ENCODE results near the gene CHCHD1.
"Not testable (repeated sequence)": the region's sequence is repeated elsewhere in the genome, so short reads cannot be mapped to it uniquely, and the experiment has no call there.

CHCHD1 gene

DNA sequence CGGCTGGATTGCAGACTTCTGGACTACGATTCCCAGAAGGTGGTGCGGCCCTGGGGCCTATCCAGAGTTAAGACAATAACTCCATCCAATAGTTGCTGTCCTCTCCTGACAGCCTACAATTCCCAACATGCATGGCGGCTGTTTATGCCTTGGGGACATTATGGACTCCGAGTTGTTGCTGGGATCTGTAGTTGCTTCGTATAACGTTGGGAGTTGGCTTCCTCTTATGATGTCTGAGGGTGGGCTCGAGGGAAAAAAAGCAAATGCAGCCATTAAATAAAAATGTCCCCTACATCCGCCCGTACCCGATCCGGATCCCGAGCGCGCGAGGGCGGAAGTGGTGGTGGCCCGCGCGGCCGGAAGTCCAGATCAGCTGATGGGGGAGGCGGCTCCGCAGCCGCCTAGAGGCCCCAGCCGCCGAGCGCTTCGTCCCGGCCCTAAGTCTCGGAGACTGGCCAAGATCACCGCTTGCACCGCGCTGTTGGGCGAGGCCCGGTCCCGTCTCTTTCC lies 3.4 kb downstream of the CHCHD1 start, which contains the start of gene ZSWIM8:
ZSWIM8 (plus strand) TSS at position 396 of the 510 bp plus-strand sequence. CDS start 273 bp downstream, outside the sequence.
- DNase-seq (ENCODE audit: low read depth in 2 of 2): peak; percentile 97 to 98
- peak within 1 kb of the TSS; percentile 73 to 97 for H3K4me3 ChIP-seq (replicated peaks in 1 of 2; ENCODE audit: low read depth in 2 of 2, low read length in 2 of 2)
- TF ChIP-seq, protein P1, sequence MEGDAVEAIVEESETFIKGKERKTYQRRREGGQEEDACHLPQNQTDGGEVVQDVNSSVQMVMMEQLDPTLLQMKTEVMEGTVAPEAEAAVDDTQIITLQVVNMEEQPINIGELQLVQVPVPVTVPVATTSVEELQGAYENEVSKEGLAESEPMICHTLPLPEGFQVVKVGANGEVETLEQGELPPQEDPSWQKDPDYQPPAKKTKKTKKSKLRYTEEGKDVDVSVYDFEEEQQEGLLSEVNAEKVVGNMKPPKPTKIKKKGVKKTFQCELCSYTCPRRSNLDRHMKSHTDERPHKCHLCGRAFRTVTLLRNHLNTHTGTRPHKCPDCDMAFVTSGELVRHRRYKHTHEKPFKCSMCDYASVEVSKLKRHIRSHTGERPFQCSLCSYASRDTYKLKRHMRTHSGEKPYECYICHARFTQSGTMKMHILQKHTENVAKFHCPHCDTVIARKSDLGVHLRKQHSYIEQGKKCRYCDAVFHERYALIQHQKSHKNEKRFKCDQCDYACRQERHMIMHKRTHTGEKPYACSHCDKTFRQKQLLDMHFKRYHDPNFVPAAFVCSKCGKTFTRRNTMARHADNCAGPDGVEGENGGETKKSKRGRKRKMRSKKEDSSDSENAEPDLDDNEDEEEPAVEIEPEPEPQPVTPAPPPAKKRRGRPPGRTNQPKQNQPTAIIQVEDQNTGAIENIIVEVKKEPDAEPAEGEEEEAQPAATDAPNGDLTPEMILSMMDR (IDR thresholded peaks at IDR 0.05; ENCODE audit: low read depth, low read length): no peak

DNA sequence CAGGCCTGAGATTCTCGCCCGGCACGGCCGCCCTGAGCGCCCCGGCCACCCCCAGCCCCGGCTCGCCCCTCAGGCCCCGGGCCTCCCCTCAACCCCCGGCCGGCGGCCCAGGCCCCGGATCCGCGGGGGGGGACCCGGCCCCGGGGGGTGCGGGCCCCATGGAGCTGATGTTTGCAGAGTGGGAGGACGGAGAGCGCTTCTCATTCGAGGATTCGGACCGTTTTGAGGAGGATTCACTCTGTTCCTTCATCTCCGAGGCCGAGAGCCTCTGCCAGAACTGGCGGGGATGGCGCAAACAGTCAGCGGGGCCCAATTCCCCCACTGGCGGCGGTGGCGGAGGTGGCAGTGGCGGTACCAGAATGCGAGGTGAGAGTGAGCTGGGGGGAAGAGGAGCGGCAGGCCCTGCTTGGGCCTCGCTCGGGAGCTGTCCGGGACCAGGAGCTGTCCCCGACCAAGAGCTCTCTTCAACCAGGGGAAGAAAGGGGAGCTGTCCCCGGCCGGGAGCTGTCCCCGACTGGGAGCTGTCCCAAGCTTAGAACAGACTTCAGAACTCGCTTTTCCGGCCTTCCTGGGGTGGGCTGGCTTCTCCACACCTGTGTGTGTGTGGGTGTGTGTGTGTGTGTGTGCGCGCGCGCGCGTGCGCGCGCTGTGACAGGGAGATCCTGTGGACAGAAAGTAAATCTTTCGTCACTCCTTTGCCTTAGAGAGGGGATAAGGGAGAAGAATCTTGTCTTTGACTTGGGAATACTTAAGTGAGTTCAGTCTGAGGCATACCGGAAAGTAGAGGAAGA lies 4.1 kb downstream of the CHCHD1 start:
- TF ChIP-seq, protein P1 (IDR thresholded peaks at IDR 0.05; ENCODE audit: low read depth, low read length): no peak
- DNase-seq (ENCODE audit: low read depth in 2 of 2): peak; percentile 48 to 49
- H3K4me3 ChIP-seq (replicated peaks in 1 of 2; ENCODE audit: low read depth in 2 of 2, low read length in 2 of 2): peak overlapping the region; percentile 73 to 97

DNA sequence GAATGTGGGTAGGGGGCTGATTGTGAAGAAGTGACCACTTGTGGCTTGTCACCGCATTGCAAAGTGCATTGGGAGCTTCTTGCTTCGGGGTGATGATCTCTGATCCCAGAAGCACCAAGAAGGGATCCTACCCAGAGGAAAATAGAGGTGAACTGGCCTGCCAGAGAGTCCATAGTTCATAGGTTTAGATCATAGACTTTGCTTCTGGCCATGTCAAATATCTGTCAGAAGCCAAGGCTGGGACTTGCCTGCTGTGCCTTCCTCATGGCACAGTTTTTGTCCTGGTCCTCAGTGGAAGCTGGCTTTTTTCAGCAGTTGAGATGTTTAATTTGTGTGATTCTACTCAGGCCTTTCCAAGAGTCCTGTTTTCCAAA lies 4.7 kb downstream of the CHCHD1 start:
- TF ChIP-seq, protein P1 (IDR thresholded peaks at IDR 0.05; ENCODE audit: low read depth, low read length): no peak
- H3K4me3 ChIP-seq (replicated peaks in 1 of 2; ENCODE audit: low read depth in 2 of 2, low read length in 2 of 2): peak overlapping the region; percentile 73 to 97
- DNase-seq (ENCODE audit: low read depth in 2 of 2): no peak

DNA sequence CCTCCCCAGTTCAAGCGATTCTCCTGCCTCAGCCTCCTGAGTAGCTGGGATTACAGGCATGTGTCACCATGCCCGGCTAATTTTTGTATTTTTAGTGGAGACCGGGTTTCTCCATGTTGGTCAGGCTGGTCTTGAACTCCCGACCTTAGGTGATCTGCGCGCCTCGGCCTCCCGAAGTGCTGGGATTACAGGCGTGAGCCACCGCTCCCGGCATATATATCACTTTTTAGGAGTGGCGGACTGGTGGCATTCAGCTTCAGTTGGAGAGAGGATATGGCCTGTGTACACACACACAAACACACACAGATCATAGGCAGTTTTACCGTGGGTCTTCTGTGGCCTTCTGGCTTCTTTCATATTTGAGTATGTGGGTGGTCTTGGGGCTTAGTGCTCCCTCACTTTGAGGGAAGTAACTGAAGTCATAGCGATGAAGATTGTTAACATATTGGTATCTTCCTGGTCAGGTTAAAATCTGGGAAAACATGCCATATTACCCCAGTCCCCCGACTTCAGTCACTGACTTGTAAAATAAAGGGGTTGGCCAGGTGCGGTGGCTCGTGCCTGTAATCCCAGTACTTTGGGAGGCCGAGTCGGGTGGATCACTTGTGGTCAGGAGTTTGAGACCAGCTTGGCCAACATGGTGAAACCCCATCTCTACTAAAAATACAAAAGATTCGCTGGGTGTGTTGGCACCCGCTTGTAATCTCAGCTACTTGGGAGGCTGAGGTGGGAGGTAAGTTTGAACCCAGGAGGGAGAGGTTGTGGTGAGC lies 5.4 kb downstream of the CHCHD1 start:
- H3K4me3 ChIP-seq (replicated peaks in 1 of 2; ENCODE audit: low read depth in 2 of 2, low read length in 2 of 2): peak overlapping the region in 1 of 2 donors; percentile 26
- not testable (repeated sequence) for DNase-seq (ENCODE audit: low read depth in 2 of 2)

DNA sequence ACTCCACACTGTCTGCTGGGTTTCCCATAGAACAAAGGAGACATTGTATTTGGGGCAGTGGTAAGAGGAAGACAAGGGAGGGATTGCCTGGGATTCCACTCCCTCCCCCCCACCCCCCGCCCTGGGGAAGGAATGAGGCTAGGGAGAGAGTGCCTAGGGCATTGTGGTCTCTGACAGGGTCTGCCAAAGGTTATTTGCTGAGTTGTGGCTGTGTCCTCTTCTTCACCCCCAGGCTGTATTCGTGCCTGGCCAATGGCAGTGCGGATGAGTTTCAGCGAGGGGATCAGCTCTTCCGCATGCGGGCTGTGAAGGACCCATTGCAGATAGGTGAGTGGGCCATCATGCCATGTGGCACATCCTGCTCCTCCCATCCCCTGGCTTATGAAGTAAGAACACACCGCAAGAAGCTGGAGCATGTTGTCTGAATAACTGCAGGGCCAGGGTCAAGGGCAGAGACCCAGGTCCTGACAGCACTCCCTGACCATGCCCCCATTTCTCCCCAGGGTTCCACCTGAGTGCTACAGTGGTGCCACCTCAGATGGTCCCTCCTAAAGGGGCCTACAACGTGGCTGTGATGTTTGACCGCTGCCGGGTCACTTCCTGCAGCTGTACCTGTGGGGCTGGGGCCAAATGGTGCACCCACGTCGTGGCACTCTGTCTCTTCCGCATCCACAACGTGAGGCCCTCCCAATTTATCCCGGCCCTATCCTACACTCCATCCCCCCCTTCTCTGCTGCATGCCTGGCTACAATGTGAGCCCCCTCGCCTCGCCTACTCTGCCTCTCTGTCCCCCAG lies 7.2 kb downstream of the CHCHD1 start:
- TF ChIP-seq, protein P1 (IDR thresholded peaks at IDR 0.05; ENCODE audit: low read depth, low read length): no peak
- DNase-seq (ENCODE audit: low read depth in 2 of 2): no peak
- H3K4me3 ChIP-seq (replicated peaks in 1 of 2; ENCODE audit: low read depth in 2 of 2, low read length in 2 of 2): no peak overlapping the region

DNA sequence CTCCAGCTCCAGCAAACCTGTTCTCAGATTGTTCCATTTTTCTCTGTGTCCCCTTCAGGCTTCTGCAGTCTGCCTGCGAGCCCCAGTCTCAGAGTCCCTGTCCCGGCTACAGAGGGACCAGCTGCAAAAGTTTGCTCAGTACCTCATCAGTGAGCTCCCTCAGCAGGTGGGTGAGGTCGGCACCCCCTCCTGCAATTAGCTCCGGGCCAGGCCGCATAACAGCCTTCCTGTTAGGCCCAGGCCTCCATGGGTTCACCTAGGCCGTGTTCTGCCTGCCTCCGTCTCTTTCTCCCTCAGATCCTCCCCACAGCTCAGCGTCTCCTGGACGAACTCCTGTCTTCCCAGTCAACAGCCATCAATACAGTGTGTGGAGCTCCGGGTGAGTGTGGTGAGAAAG lies 7.8 kb downstream of the CHCHD1 start:
- no peak overlapping the region for H3K4me3 ChIP-seq (replicated peaks in 1 of 2; ENCODE audit: low read depth in 2 of 2, low read length in 2 of 2)
- no peak for DNase-seq (ENCODE audit: low read depth in 2 of 2)
- TF ChIP-seq, protein P1 (IDR thresholded peaks at IDR 0.05; ENCODE audit: low read depth, low read length): no peak

Measured in cardiac fibroblast (primary cell).